Endodermal cell (in vitro differentiated cells): ENCODE measurements around the gene MTAP. TPM values are rescaled to one million over a fixed set of nuclear protein-coding genes. Genes with fewer than 3 reads are reported as not detected.

Experiments
- DNase-seq: peaks from one replicate; pipeline ENCODE4 v3.0.0-alpha.2; 2017
- H3K27ac ChIP-seq: 2 replicates; pipeline ENCODE4 v1.5.1; 2013; ENCODE audit warnings: mild to moderate bottlenecking, low read depth, low read length, moderate library complexity
- H3K27me3 ChIP-seq: 2 replicates; pipeline ENCODE4 v1.6.1; 2013; ENCODE audit warnings: mild to moderate bottlenecking, low read length, moderate library complexity; ENCODE audit not compliant: insufficient read depth, control insufficient read depth, poor library complexity, severe bottlenecking
- H3K36me3 ChIP-seq: 2 replicates; pipeline ENCODE4 v1.7.0; 2013; ENCODE audit warnings: mild to moderate bottlenecking, low read length, moderate library complexity; ENCODE audit not compliant: control insufficient read depth, insufficient read depth
- H3K4me1 ChIP-seq: one replicate; pipeline ENCODE4 v1.7.0; 2013; ENCODE audit warnings: low read length; ENCODE audit not compliant: control insufficient read depth, insufficient read depth
- H3K4me3 ChIP-seq: 2 replicates; pipeline ENCODE4 v1.5.1; 2013; ENCODE audit warnings: mild to moderate bottlenecking, low read length, moderate library complexity
- H3K9ac ChIP-seq: 2 replicates; pipeline ENCODE4 v1.6.1; 2013; ENCODE audit warnings: mild to moderate bottlenecking, low read length, moderate library complexity; ENCODE audit not compliant: poor library complexity, severe bottlenecking; ENCODE audit errors: extremely low read depth
- H3K9me3 ChIP-seq: 2 replicates; pipeline ENCODE4 v1.6.1; 2013; ENCODE audit warnings: mild to moderate bottlenecking, low read length, moderate library complexity; ENCODE audit not compliant: control insufficient read depth
- H3K27ac Mint-ChIP-seq: 2 replicates; pipeline ENCODE4 v1.8.0; 2020; ENCODE audit warnings: mixed read lengths
- H3K27me3 Mint-ChIP-seq: 2 replicates; pipeline ENCODE4 v1.8.0; 2021; ENCODE audit warnings: mild to moderate bottlenecking, mixed read lengths; ENCODE audit not compliant: insufficient read depth
- H3K36me3 Mint-ChIP-seq: 2 replicates; pipeline ENCODE4 v1.8.0; 2020; ENCODE audit warnings: low read depth, mixed read lengths
- H3K4me1 Mint-ChIP-seq: 2 replicates; pipeline ENCODE4 v1.8.0; 2020; ENCODE audit warnings: mixed read lengths
- H3K4me3 Mint-ChIP-seq: 2 replicates; pipeline ENCODE4 v1.8.0; 2020; ENCODE audit warnings: mild to moderate bottlenecking, moderate library complexity, mixed read lengths
- H3K9me3 Mint-ChIP-seq: 2 replicates; pipeline ENCODE4 v1.8.0; 2020; ENCODE audit warnings: mild to moderate bottlenecking, mixed read lengths
- CTCF ChIP-seq: fragments of 200-600 bp; sonication (generic); conservative IDR thresholded peaks from 2 replicates; pipeline ENCODE4 v1.5.0; 2021; ENCODE audit warnings: antibody characterized with exemption, mild to moderate bottlenecking
- WGBS, 2 experiments: methylation state at CpG; one replicate each; pipeline versions ENCODE4 v1.1.5 to v1.1.7; 2013; ENCODE audit warnings: missing lambda C conversion rate in 2 of 2, mixed read lengths in 1 of 2; ENCODE audit not compliant: insufficient coverage in 1 of 2, insufficient read length in 1 of 2; 5-methylcytosine and 5-hydroxymethylcytosine counted together
- total RNA-seq, 2 donors: library from RNA; stranded (reverse); fragmentation: NEBNext Ultra II Directional in 1 of 2; extraction: Animal tissue kit (Norgen Biotek cat#: 25700) in 1 of 2; gene quantifications; 2 replicates in 1 of 2; 3 replicates in 1 of 2; pipeline ENCODE4 v1.2.1, GENCODE V29; 2021

MTAP gene
- total RNA-seq, 2 donors from 2014 or later = 81.0 to 99.0 TPM

- Mint-ChIP-seq H3K4me1 (peaks cover 15% of the 10 kb centered on the region), H3K36me3 (peaks cover 83% of the 10 kb centered on the region), H3K9me3 (peaks cover 3% of the 10 kb centered on the region), H3K27ac (no peak overlapping the region), H3K27me3 (no peaks in the 10 kb centered on the region), H3K4me3 (no peak overlapping the region)
- peaks cover 78% of the 10 kb centered on the region for H3K36me3 ChIP-seq
- H3K4me3 ChIP-seq = no peak overlapping the region
- WGBS, 2 experiments = 80 to 100% methylated on average over 3 to 4 of the region's 4 CpGs
- no peaks in the 10 kb centered on the region for H3K4me1 ChIP-seq
- H3K27ac ChIP-seq = no peak overlapping the region
- H3K9me3 ChIP-seq = peaks cover 16% of the 10 kb centered on the region
- no peak overlapping the region for H3K9ac ChIP-seq
- DNase-seq = no peak
- TF ChIP-seq CTCF = no peak
- H3K27me3 ChIP-seq = no peaks in the 10 kb centered on the region
Measured at GRCh38 chr9:21854119-21854518, 51.7 kb downstream of the MTAP start.

GRCh38 chr9:21854594-21854993 lies 52.2 kb downstream of the MTAP start:
- no peak overlapping the region for H3K4me3 Mint-ChIP-seq
- H3K4me1 Mint-ChIP-seq = peaks cover 15% of the 10 kb centered on the region
- no peak overlapping the region for H3K27ac Mint-ChIP-seq
- no peak for DNase-seq
- H3K9me3 ChIP-seq = peaks cover 16% of the 10 kb centered on the region
- H3K27ac ChIP-seq = no peak overlapping the region
- H3K4me1 ChIP-seq = no peaks in the 10 kb centered on the region
- 96 to 100% methylated on average over 4 to 11 of the region's 11 CpGs for WGBS, 2 experiments
- peaks cover 83% of the 10 kb centered on the region for H3K36me3 Mint-ChIP-seq
- H3K27me3 ChIP-seq = no peaks in the 10 kb centered on the region
- TF ChIP-seq CTCF = no peak
- no peak overlapping the region for H3K9ac ChIP-seq
- H3K36me3 ChIP-seq = peaks cover 79% of the 10 kb centered on the region
- H3K9me3 Mint-ChIP-seq = no peaks in the 10 kb centered on the region
- no peak overlapping the region for H3K4me3 ChIP-seq
- no peaks in the 10 kb centered on the region for H3K27me3 Mint-ChIP-seq

- Histone ChIP-seq H3K4me1 (no peaks in the 10 kb centered on the region), H3K4me3 (no peak overlapping the region), H3K9ac (no peak overlapping the region), H3K36me3 (peaks cover 81% of the 10 kb centered on the region), H3K9me3 (peaks cover 16% of the 10 kb centered on the region), H3K27ac (no peak overlapping the region), H3K27me3 (no peaks in the 10 kb centered on the region)
- 93 to 100% methylated on average over 3 to 5 of the region's 5 CpGs for WGBS, 2 experiments
- Mint-ChIP-seq H3K9me3 (no peaks in the 10 kb centered on the region), H3K27me3 (no peaks in the 10 kb centered on the region), H3K36me3 (peaks cover 82% of the 10 kb centered on the region), H3K4me3 (no peak overlapping the region), H3K27ac (no peak overlapping the region), H3K4me1 (peaks cover 15% of the 10 kb centered on the region)
- TF ChIP-seq CTCF = no peak
- no peak for DNase-seq
Measured at GRCh38 chr9:21856301-21857094, 54.1 kb downstream of the MTAP start.
